HG03025 (cell line): ENCODE measurements around the gene ARHGAP22.

Experiments
- ATAC-seq: cut with Tn5 transposase; IDR thresholded peaks from one replicate; pipeline ENCODE4 v1.9.1; 2021; ENCODE audit warnings: mild to moderate bottlenecking, moderate library complexity; ENCODE audit not compliant: unreplicated experiment, low FRiP score

The ARHGAP22 gene

DNA sequence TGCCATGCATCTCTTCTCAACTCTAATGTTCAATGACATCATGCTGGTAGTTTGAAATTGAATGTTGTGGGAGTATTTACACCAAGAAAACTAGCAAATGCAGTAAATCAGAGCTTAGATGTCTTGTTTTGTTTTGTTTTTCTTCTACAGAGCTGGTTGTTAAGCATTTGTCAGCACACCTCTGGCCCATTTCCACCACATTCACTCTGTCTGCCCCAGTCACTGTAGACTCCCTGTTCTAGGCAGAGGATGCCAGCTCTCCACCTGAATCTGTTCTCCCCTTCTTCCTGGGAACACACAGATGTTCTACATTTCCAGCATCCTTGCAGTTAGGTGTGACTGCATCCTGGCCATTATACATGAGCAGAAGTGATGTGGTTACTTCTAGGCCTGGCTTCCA is 4.1 kb upstream of the ARHGAP22 start:
- no peak for ATAC-seq

GRCh38 chr10:48608279-48608681 is 3.4 kb upstream of the ARHGAP22 start:
- ATAC-seq = peak; percentile 61

DNA sequence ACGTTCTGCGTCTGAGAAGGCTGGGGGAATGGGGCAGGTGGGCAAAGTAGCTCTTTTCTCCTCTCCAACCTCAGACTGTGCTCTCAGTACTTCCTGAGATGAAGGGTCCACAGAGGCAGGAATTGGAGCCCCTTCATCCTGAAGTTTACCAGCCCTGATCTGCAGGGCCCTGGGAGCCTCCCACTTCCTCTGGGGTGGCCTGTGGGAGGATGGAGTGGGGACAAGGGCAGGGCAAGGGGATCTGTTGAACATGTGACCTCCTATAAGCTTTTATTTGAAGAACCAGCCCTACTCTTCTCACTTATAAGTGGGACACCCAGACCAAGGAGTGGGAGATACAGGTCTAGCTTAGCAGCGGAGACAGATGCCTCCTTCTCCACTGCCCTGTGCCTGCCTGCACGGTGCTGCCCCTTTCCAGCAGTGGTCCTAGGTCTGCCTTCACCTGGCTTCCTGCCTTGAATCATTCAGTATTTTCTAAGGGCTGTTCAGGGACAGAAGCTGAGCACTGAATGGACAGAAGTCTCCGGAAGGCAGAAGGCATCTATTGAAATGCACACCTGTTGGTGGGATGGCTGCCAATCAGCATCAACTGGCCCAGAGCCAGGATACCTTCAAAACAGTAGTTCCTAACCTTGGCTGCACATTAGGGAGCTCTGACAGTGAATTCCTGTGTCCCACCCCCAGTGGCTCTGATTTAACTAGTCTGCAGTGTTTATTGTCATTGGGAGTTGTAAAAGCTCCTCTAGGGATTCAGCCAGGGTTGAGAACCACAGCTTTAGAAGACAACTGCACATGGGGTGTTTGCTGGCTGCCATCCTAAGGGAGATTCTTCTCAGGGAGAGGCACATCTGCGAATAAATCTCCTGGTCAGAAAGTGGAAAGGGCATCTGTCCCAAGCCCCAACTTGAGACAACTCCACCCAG is 2.7 kb upstream of the ARHGAP22 start:
- ATAC-seq = no peak

GRCh38 chr10:48606530-48607355 is 1.9 kb upstream of the ARHGAP22 start:
- no peak for ATAC-seq

GRCh38 chr10:48605786-48606529 is 1.1 kb upstream of the ARHGAP22 start:
- ATAC-seq = no peak

GRCh38 chr10:48604039-48604990 is 558 bp downstream of the ARHGAP22 start:
- no peak for ATAC-seq

DNA sequence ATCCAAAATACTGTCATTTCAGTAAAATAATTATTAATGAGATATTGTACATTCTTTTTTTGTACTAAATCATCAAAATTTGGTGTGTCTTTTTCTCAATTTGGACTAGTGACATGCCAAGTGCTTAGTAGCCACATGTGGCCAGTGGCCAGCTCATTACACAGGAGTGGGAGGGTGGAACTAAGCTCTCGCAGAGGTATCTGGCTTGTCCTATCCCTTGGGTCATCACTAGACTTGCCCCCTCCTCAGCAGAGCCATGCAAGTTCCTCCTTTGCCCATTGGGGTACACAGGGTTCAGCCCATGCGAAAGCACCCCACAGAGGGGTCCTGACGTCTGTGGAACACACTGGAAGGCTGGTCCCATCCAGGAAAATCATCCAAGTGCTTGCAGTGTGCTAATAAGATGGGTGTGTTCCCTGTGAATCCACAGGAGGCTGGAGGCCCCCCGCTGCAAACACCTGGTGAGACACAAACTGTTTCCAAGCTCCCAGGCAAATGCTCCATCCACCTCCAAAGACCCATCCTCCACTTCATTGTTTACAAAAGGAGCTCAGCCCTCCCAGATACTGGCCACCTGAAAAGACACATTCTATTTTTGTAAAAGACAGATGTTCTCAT is 1.3 kb downstream of the ARHGAP22 start:
- ATAC-seq = no peak

- ATAC-seq = no peak
Observed at GRCh38 chr10:48602401-48603135, 2.3 kb downstream of the ARHGAP22 start.

DNA sequence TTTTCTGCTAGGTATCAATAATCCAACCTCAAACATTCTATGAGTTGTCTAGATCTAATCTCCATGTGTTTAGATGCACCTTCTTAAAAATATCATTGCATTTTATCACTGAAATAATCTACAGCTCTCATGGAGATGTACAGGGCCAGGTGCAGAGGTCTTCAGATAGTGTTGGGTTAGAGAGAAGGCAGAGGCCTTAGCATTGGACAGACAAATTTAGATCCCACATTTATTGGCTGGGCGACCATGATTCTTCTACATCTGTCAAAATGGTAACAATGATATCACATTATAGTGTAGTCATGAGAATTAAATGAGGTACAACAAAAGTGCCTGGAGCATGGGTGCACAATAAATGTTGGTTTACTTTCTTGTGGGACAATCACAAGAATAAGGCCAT is 3.1 kb downstream of the ARHGAP22 start:
- ATAC-seq = no peak

DNA sequence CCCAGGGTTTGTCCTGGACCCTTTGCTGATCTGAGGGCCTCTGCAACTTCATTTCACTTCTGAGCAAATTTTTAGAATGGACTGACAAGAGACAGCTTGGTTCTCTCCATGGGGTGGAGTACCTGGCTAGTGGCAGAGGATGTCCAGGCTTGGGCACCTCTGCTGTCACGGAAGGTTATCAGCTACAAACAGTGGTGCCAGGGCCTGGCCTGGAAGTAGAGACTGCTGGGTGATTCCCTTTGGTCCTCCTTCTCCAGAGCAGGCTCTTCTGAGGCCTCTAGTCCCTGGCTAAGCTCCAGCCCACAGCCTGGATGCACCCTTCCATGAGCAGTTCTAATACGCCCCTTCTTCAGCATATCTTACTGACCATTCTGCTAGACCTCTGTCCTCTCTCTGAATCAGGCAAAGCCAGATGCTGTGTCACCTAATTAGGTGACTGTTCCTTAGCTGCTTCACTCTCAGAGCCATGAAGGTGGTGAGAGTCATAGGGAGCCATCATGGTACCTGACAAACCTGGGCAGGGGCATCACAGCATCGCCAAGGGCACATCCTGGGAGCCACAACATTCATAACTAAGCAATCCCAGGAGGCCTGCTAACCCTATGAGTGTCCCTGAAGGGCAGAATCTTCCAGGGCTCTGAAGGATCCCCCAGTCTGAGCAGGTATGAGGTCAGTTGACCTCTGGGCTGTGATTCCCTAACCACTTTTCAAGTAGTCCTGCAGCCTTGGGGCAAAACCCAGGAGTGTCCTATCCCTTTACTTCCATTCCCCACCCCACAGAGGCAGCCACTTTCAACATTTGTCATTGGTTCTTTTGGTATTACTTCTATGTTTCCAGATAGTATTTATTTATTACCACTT is 4.0 kb downstream of the ARHGAP22 start:
- no peak for ATAC-seq

- ATAC-seq = no peak
Observed at GRCh38 chr10:48599830-48600134, 5.1 kb downstream of the ARHGAP22 start.

GRCh38 chr10:48598936-48599829 is 5.7 kb downstream of the ARHGAP22 start:
- no peak for ATAC-seq

DNA sequence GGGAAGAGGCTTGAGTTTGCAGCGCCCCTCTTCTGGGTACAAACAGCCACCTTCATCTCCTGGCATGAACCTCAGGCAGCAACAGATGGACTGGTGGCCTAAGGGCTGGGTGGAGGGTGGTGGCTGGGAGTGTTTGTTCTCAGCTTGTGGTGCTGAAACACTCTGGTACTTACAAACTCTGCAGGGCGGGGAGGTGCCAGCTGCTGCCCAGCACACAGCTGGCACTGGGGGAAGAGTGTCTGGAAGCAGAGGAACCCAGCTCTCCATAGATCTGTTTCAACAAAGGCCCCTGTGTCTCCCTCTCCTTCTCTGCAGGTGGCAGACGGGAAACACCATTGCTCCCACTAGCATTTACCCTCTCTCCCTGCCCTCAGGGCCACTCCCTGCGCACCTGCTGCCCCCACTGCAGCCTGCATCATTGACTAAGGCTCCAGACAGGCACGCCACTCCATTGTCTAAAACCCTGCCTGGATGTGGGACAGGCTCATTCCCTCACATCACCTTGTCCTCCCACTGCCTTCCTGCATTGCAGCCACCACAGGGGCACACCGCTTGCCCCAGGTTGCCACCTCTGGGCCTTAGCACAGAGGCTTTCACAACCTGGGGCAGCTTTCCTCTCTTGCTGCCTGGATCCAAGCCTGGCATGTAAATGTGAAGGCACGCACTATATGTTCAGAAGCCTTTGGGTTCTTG is 6.5 kb downstream of the ARHGAP22 start:
- no peak for ATAC-seq

DNA sequence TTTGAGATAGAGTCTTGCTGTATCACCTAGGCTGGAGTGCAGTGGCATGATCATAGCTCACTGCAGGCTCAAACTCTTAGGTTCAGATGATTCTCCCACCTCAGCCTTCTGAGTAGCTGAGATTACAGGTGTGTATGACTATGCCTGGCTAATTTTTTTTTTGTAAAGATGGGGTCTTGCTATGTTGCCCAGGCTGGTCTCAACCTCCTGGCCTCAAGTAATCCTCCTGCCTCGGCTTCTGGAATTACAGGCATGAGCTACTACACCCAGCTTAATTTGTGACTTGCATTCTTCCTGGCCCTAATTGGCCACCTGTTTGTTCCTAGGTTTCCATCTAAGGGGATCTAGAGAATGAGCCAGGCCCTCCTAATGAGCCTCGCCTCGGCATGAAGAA is 9.3 kb downstream of the ARHGAP22 start:
- ATAC-seq = no peak

DNA sequence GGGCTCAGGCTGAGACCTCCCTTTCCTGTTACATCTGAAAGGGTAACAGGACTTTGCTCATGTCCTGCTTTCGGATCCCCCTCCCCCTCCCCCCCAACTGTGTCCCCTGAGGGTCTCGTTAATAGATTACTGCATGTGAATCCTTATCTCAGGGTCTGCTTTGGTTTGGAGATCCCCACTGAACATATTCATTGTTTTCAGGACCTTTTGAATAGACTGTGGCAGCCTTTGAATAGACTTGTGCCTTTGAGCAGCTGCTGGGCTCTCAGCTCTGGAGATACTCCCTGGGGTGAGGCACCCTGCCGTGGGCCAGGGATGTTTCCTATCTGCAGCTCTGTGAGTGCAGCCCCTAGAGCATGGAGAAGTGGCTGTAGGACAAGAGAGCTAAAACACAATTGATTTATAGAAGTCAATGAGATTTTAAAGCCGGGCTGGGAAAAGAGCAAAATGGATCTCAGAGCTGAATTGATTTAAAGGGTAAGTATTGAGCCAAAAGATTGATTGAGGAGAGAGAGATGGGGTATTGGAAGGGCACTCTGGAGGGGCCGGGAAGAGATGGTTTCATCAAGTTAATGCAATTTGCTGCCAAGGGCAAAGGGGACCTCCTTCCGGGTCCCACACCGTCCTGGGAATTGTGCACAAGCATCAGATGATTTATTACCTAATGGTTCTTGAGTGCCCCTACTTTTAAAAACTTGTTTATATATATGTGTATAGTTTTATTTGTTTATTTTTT is 9.9 kb downstream of the ARHGAP22 start:
- no peak for ATAC-seq

GRCh38 chr10:48594371-48594770 is 10.5 kb downstream of the ARHGAP22 start:
- ATAC-seq = no peak
